Measurements from ENCODE around the gene MAML1. TPM values are rescaled to one million over a fixed set of nuclear protein-coding genes. Genes with fewer than 3 reads are reported as not detected.
A peak's percentile ranks its signal among the peaks of the same experiment; 100 is the strongest.

The MAML1 gene
- total and polyA plus RNA-seq, 4 donors, result 2.2 to 7.6 (median 6.3) TPM

DNA sequence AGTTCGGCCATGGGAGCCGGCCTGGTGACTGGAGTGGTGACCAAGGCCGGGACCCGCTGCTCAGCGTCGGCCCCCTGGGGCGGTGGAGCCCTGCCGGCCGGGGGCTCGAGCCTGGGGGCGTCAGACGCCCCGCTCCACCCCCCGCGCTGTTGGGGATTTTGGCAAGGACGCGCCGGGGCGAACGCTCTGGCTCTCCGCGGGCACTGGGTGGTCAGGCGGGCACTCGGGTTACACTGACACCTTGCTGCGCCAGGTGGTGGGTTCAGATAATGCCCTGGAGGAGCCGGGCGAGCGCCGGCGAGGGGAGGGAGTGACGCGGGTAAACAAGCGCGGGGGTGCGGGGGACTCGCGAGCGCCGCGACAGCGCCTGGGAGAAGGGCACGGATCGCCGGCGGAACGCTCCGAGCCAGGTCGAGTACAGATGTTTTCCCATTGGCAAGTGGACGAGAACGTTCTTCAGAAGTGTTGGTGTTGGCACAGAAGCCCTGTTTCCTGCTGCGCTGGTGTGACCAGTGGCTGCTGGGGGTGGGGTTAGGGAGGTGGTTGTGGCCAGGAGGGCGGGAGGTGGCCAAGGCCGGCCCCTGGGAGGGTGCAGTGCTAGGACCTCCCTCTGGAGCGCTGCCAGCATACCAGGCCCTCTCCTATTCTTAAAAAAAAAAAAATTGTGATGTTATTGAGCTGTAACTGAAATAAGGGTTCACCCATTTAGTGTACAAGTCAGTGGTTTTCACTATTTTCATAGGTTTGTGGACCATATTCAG, 88.9 kb downstream of the MAML1 start:
- WGBS, result under 1% methylated on average over 54 of the region's 54 CpGs
- peak overlapping the region; percentile 64 to 92 (median 80) for H3K4me3 ChIP-seq (ENCODE audit: low read depth in 1 of 3, low read length in 3 of 3)
- H3K9ac ChIP-seq (ENCODE audit: low read depth in 1 of 2, low read length in 2 of 2), result peak overlapping the region; percentile 68 to 98
- H3K27me3 ChIP-seq (ENCODE audit: control insufficient read depth in 4 of 4, insufficient read depth in 4 of 4, low read length in 3 of 4), result no peaks in the 10 kb centered on the region
- H3K36me3 ChIP-seq (ENCODE audit: control insufficient read depth in 4 of 4, insufficient read depth in 3 of 4, low read depth in 1 of 4, low read length in 3 of 4), result peaks cover 12 to 26% (median 25%) of the 10 kb centered on the region in 4 donors
- H3K9me3 ChIP-seq (ENCODE audit: control insufficient read depth in 4 of 4, low read length in 3 of 4), result no peaks in the 10 kb centered on the region
- peak; percentile 96 for DNase-seq (ENCODE audit: low spot score)
- peak overlapping the region; percentile 94 to 99 for H3K27ac ChIP-seq (ENCODE audit: low read depth in 1 of 2, low read length in 2 of 2)
- H3K4me1 ChIP-seq (ENCODE audit: control insufficient read depth in 4 of 4, insufficient read depth in 4 of 4, low read length in 3 of 4), result peaks cover 30 to 78% (median 54%) of the 10 kb centered on the region in 4 donors
- TF ChIP-seq HNF4A (conservative IDR thresholded peaks at IDR 0.05) (peak; percentile 29 to 41), NR2F2 (IDR thresholded peaks at IDR 0.05) (peak; percentile 63), SP1 (IDR thresholded peaks at IDR 0.05) (peak; percentile 79), YY1 (IDR thresholded peaks at IDR 0.05) (peak; percentile 93), FOXA2 (IDR thresholded peaks at IDR 0.05) (no peak), TAF1 (conservative IDR thresholded peaks at IDR 0.05) (peak; percentile 85), HNF4G (IDR thresholded peaks at IDR 0.05) (no peak), FOXA1 (IDR thresholded peaks at IDR 0.05) (no peak), RXRA (IDR thresholded peaks at IDR 0.05) (peak; percentile 66 to 74), EGR1 (IDR thresholded peaks at IDR 0.05; ENCODE audit: low read depth in 2 of 2) (peak in 1 of 2 donors; percentile 41), GABPA (IDR thresholded peaks at IDR 0.05 in 1 of 2, conservative IDR thresholded peaks at IDR 0.05 in 1 of 2) (peak in 1 of 2 donors; percentile 18), RAD21 (IDR thresholded peaks at IDR 0.05) (peak; percentile 27 to 44), JUND (IDR thresholded peaks at IDR 0.05) (peak in 1 of 2 donors; percentile 25)
- TF ChIP-seq, protein P1, sequence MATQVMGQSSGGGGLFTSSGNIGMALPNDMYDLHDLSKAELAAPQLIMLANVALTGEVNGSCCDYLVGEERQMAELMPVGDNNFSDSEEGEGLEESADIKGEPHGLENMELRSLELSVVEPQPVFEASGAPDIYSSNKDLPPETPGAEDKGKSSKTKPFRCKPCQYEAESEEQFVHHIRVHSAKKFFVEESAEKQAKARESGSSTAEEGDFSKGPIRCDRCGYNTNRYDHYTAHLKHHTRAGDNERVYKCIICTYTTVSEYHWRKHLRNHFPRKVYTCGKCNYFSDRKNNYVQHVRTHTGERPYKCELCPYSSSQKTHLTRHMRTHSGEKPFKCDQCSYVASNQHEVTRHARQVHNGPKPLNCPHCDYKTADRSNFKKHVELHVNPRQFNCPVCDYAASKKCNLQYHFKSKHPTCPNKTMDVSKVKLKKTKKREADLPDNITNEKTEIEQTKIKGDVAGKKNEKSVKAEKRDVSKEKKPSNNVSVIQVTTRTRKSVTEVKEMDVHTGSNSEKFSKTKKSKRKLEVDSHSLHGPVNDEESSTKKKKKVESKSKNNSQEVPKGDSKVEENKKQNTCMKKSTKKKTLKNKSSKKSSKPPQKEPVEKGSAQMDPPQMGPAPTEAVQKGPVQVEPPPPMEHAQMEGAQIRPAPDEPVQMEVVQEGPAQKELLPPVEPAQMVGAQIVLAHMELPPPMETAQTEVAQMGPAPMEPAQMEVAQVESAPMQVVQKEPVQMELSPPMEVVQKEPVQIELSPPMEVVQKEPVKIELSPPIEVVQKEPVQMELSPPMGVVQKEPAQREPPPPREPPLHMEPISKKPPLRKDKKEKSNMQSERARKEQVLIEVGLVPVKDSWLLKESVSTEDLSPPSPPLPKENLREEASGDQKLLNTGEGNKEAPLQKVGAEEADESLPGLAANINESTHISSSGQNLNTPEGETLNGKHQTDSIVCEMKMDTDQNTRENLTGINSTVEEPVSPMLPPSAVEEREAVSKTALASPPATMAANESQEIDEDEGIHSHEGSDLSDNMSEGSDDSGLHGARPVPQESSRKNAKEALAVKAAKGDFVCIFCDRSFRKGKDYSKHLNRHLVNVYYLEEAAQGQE (IDR thresholded peaks at IDR 0.05), result peak; percentile 84
- TF ChIP-seq, protein P2, sequence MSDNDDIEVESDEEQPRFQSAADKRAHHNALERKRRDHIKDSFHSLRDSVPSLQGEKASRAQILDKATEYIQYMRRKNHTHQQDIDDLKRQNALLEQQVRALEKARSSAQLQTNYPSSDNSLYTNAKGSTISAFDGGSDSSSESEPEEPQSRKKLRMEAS (IDR thresholded peaks at IDR 0.05), result no peak
- TF ChIP-seq, protein P3, sequence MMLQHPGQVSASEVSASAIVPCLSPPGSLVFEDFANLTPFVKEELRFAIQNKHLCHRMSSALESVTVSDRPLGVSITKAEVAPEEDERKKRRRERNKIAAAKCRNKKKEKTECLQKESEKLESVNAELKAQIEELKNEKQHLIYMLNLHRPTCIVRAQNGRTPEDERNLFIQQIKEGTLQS (IDR thresholded peaks at IDR 0.05), result no peak
- TF ChIP-seq, protein P4, sequence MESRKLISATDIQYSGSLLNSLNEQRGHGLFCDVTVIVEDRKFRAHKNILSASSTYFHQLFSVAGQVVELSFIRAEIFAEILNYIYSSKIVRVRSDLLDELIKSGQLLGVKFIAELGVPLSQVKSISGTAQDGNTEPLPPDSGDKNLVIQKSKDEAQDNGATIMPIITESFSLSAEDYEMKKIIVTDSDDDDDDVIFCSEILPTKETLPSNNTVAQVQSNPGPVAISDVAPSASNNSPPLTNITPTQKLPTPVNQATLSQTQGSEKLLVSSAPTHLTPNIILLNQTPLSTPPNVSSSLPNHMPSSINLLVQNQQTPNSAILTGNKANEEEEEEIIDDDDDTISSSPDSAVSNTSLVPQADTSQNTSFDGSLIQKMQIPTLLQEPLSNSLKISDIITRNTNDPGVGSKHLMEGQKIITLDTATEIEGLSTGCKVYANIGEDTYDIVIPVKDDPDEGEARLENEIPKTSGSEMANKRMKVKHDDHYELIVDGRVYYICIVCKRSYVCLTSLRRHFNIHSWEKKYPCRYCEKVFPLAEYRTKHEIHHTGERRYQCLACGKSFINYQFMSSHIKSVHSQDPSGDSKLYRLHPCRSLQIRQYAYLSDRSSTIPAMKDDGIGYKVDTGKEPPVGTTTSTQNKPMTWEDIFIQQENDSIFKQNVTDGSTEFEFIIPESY (IDR thresholded peaks at IDR 0.05), result no peak
- TF ChIP-seq, protein P5, sequence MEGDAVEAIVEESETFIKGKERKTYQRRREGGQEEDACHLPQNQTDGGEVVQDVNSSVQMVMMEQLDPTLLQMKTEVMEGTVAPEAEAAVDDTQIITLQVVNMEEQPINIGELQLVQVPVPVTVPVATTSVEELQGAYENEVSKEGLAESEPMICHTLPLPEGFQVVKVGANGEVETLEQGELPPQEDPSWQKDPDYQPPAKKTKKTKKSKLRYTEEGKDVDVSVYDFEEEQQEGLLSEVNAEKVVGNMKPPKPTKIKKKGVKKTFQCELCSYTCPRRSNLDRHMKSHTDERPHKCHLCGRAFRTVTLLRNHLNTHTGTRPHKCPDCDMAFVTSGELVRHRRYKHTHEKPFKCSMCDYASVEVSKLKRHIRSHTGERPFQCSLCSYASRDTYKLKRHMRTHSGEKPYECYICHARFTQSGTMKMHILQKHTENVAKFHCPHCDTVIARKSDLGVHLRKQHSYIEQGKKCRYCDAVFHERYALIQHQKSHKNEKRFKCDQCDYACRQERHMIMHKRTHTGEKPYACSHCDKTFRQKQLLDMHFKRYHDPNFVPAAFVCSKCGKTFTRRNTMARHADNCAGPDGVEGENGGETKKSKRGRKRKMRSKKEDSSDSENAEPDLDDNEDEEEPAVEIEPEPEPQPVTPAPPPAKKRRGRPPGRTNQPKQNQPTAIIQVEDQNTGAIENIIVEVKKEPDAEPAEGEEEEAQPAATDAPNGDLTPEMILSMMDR (IDR thresholded peaks at IDR 0.05; ENCODE audit: low read depth, low read length, missing input control), result peak; percentile 16
